ENCODE measurements around the gene SLC38A7.
A peak's percentile ranks its signal among the peaks of the same experiment; 100 is the strongest.
"Not testable (repeated sequence)": the region's sequence is repeated elsewhere in the genome, so short reads cannot be mapped to it uniquely, and the experiment has no call there.

The SLC38A7 gene, protein sequence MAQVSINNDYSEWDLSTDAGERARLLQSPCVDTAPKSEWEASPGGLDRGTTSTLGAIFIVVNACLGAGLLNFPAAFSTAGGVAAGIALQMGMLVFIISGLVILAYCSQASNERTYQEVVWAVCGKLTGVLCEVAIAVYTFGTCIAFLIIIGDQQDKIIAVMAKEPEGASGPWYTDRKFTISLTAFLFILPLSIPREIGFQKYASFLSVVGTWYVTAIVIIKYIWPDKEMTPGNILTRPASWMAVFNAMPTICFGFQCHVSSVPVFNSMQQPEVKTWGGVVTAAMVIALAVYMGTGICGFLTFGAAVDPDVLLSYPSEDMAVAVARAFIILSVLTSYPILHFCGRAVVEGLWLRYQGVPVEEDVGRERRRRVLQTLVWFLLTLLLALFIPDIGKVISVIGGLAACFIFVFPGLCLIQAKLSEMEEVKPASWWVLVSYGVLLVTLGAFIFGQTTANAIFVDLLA

GRCh38 chr16:58684354-58685083, at the start of gene SLC38A7:
Gene SLC38A7, minus strand, starts transcription at chr16:58684770. Its CDS starts 4,644 bp downstream, at chr16:58680126.
- peak; percentile 76 for DNase-seq (ENCODE audit: low read depth)

- DNase-seq (ENCODE audit: low read depth) = peak; percentile 87
Measured at GRCh38 chr16:58733671-58734458, 49.3 kb upstream of the SLC38A7 start, which contains the start of gene GOT2. Gene GOT2, minus strand, starts transcription at chr16:58734316. Its CDS starts 88 bp downstream, at chr16:58734228.

- peak; percentile 11 for DNase-seq (ENCODE audit: low read depth)
Measured at GRCh38 chr16:58733248-58733670, 48.7 kb upstream of the SLC38A7 start.

- no peak for DNase-seq (ENCODE audit: low read depth)
Measured at GRCh38 chr16:58732545-58733247, 48.1 kb upstream of the SLC38A7 start.

DNA sequence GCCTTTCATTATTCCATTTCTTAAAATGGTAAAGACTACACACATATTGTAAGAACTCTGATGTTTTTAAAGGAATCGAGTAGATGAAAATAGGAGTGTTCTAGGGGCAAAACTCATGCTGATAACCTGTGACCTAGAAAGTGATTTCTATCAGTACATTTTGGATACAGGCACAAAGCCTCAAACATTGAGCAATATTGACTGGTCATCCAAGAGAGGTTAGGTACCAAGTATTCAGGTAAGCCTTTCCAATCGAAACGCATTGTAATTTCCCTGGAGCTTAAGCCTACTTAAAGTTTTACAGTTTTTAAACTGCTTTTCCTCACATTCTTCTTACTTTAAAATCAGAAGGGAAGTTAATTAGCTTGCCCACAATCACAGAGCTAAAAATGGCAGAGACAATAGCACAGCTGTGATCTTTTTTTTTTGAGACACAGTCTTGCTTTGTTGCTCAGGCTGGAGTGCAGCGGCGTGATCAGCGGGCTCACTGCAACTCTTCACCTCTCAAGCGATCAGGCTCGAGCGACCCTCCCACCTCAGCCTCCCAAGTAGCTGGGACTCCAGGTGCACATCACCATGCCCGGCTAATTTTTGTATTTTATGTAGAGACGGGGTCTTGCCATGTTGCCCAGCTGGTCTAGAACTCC, 46.3 kb upstream of the SLC38A7 start:
- no peak for DNase-seq (ENCODE audit: low read depth)

GRCh38 chr16:58727796-58728568, 43.4 kb upstream of the SLC38A7 start:
- no peak for DNase-seq (ENCODE audit: low read depth)

- no peak for DNase-seq (ENCODE audit: low read depth)
Measured at GRCh38 chr16:58727028-58727781, 42.6 kb upstream of the SLC38A7 start.

DNA sequence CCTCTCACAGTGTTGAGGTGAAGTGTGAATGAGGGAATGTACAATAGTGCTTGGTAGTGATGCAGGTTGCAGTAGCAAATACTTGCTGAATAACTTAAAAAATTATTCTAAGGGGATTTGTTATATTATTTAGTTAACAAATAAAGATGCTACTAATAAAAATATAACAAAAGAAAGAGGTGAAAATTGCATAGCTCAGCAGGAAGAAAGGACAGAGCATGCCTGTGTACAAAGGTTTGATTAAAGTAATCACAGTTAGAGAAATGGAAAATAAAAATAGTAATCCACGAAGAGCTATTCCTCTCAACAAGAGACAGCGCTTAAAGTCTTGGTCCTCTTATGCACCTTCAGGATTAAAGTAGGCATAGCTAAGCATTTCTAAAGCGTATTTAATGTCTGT, 38.5 kb upstream of the SLC38A7 start:
- no peak for DNase-seq (ENCODE audit: low read depth)

GRCh38 chr16:58717994-58718393, 33.4 kb upstream of the SLC38A7 start:
- no peak for DNase-seq (ENCODE audit: low read depth)

DNA sequence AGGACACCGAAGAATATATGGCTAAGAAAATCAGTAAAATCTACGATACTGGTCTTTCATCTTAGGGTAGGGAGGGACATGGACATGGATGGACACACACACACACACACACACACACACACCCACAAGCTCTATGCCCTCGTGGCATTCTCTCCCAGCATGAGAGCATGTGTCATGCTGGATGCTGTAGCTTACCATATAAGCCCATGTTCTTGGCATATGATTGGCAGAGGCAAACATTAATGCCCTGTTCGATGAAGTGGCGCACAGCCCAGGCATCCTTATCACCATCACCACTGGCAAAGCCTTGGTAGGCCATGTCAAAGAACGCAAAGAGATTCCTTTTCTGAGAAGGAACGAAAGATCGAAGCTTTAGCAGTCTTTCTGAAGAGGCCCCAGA, 31.9 kb upstream of the SLC38A7 start:
- no peak for DNase-seq (ENCODE audit: low read depth)

DNA sequence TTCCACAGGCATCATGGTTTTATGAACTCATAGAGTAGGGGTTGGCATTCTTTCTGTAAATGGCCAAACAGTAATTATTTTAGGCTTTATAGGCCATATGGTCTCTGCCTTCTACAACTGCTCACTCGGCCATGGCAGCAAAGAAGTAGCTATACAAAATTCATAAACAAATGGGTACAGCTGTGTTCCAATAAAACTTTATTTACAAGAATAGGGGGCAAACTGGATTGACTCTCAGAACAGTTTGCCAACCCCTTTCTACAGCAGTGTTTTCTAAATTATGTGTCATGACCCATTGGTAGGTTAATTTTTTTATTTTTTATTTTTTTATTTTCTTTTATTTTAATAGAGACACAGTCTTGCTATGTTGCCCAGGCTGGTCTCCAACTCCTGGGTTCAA, 29.2 kb upstream of the SLC38A7 start:
- no peak for DNase-seq (ENCODE audit: low read depth)

DNA sequence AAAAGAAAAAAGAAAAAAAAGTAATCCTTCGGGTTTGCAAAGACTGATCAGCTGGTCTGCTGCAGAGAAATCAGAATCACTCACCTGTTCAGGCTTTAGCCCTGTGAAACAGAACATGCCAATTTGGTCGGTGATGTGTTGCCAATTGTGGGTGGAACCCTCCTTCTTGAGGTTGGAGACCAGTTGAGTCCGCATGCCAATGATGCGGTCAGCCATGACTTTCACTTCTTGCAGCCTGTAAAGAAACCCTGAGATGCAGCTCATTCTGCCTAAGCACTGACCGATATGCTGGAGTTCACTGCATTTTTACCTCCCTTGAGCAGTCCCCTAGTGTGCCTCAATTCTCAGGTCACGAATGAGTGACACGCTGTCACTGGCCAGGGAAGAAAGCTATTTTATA, 24.8 kb upstream of the SLC38A7 start:
- DNase-seq (ENCODE audit: low read depth) = no peak

GRCh38 chr16:58699151-58699550, 14.6 kb upstream of the SLC38A7 start:
- DNase-seq (ENCODE audit: low read depth) = no peak

GRCh38 chr16:58695368-58695767, 10.8 kb upstream of the SLC38A7 start:
- DNase-seq (ENCODE audit: low read depth) = no peak

- no peak for DNase-seq (ENCODE audit: low read depth)
Measured at GRCh38 chr16:58692450-58692849, 7.9 kb upstream of the SLC38A7 start.

DNA sequence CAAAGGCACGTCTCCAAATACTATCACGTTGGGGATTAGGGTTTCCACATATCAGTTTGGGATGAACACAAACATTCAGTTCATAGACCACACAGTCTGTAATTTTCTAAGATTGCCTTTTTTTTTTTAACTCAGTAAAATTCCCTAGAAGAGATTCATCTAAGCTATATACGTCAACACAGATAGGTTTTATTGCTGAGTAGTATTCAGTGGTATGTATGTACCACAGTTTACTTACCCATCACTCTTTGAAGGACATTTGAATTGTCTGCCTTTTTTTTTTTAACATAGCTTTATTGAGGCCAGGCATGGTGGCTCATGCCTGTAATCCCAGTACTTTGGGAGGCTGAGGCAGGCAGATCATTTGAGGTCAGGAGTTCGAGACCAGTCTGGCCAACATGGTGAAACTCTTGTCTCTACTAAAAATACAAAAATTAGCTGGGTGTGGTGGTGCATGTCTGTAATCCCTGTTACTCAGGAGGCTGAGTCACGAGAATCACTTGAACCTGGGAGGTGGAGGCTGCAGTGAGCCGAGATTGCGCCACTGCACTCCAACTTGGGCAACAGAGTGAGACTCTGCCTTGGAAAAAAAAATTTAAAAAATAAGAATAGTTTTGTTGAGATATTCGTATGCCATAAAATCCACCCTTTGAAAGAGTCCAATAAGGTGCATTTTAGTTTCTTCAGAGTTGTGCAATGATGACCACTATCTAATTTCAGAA, 2.6 kb upstream of the SLC38A7 start:
- not testable (repeated sequence) for DNase-seq (ENCODE audit: low read depth)

GRCh38 chr16:58685084-58685449, 497 bp upstream of the SLC38A7 start:
- no peak for DNase-seq (ENCODE audit: low read depth)

DNA sequence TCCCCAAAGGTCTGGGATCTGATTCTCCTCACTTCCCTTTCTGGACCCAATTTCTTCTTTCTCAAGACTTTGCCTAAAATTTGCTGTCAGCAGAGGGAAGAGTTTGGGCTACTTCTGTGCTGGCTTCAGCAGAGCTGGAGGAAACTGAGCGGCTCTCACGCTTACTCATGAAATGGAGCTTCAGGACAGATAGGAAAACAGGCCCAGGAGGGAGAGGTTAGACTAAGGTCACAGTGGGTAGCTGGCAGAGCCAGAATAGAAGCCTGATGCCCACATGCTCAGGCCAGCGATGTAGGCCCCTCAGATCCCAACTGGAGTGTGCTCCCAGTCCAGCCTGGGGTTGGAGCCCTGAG, 593 bp downstream of the SLC38A7 start:
- no peak for DNase-seq (ENCODE audit: low read depth)

- DNase-seq (ENCODE audit: low read depth) = no peak
Measured at GRCh38 chr16:58679763-58680162, 4.8 kb downstream of the SLC38A7 start.

Measured in fibroblast of gingiva (primary cell).